Activated naive CD8-positive, alpha-beta T cell (primary cell): ENCODE measurements around the gene SIK1.
"Not testable (repeated sequence)": the region's sequence is repeated elsewhere in the genome, so short reads cannot be mapped to it uniquely, and the experiment has no call there.

Experiments
- H3K27ac Mint-ChIP-seq: one replicate; pipeline ENCODE4 v1.8.0; 2021; ENCODE audit warnings: mixed read lengths
- H3K27me3 Mint-ChIP-seq: one replicate; pipeline ENCODE4 v1.8.0; 2021; ENCODE audit warnings: mixed read lengths
- H3K36me3 Mint-ChIP-seq: one replicate; pipeline ENCODE4 v1.8.0; 2021; ENCODE audit warnings: mixed read lengths
- H3K4me1 Mint-ChIP-seq: one replicate; pipeline ENCODE4 v1.8.0; 2021; ENCODE audit warnings: low read depth, mixed read lengths
- H3K4me3 Mint-ChIP-seq: one replicate; pipeline ENCODE4 v1.8.0; 2021; ENCODE audit warnings: mild to moderate bottlenecking, mixed read lengths
- H3K9me3 Mint-ChIP-seq: one replicate; pipeline ENCODE4 v1.8.0; 2021; ENCODE audit warnings: low read depth, mixed read lengths

Gene SIK1

GRCh38 chr21:43380337-43380736 lies 46.6 kb downstream of the SIK1 start:
- H3K36me3 Mint-ChIP-seq, H3K9me3 Mint-ChIP-seq: not testable (repeated sequence)

DNA sequence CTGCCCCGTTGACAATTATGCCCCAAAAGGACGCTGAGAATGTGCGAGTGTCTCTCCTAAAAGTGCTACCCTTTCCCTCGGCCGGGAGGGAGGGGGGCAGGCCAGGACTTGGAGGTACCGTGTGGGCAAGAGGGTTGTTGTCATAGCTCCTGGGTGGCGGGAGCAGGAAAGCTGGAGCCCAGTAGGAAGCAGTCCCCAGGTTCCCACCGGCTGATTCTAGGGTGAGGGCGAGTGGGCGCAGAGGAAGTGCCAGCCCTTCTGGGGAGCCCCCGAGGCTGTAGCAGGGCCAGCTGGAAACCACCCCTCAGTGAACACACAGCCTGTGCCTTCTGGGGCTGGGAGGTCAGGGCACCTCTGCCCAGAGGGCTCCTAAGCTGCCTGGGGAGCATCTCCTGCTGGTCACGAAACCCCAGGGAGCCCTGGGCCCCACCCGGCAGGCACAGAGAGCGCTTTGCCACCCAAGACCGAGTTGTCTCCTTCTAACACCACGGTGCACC lies 47.3 kb downstream of the SIK1 start:
- H3K36me3 Mint-ChIP-seq, result not testable (repeated sequence)

More at GRCh38 chr21:43380337-43380736, 46.6 kb downstream of the SIK1 start:
- H3K4me1 Mint-ChIP-seq, H3K4me3 Mint-ChIP-seq, H3K27me3 Mint-ChIP-seq, H3K27ac Mint-ChIP-seq: not testable (repeated sequence)

GRCh38 chr21:43376478-43376882 lies 50.5 kb downstream of the SIK1 start:
- no peaks in the 10 kb centered on the region for H3K27me3 Mint-ChIP-seq
- no peaks in the 10 kb centered on the region for H3K9me3 Mint-ChIP-seq
- no peak overlapping the region for H3K27ac Mint-ChIP-seq
- no peaks in the 10 kb centered on the region for H3K4me1 Mint-ChIP-seq
- H3K36me3 Mint-ChIP-seq, result no peaks in the 10 kb centered on the region
- H3K4me3 Mint-ChIP-seq, result no peak overlapping the region

More for the DNA sequence above, 47.3 kb downstream of the SIK1 start:
- not testable (repeated sequence) for H3K9me3 Mint-ChIP-seq, H3K27me3 Mint-ChIP-seq, H3K4me1 Mint-ChIP-seq, H3K4me3 Mint-ChIP-seq, H3K27ac Mint-ChIP-seq

DNA sequence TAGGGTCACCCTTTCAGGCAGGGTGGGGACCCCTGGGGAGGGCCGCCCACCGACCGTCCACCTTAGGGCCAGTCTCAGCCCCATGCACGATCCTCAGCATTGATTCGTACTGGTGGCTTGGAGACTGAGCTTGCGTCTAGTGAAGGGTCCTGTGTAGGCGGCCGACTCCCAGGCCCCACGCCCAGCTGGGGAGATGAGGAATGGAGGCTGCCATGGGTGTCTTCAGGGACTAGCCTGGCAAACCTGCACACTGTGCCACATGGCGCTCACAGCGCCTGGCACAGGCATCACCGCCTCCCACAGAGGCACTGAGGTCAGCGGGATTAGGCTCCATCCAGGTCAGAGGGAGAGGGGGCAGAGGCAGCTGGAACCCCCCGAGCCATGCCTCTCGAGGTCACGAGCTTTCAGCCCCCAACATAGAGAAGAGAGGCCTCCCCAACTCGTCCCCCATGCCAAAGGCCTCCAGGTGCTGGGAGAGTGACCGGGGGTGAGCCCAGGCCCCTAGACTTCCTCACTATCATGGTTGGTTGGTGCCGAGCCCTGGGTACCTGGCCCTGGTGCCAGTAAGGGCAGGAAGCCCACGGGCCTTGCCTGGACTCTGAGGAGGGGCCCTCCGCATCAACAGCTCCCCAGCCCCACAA lies 51.0 kb downstream of the SIK1 start:
- Mint-ChIP-seq H3K27me3 (no peaks in the 10 kb centered on the region), H3K4me1 (no peaks in the 10 kb centered on the region), H3K9me3 (no peaks in the 10 kb centered on the region), H3K27ac (peak overlapping the region; percentile 41), H3K4me3 (no peak overlapping the region), H3K36me3 (no peaks in the 10 kb centered on the region)

DNA sequence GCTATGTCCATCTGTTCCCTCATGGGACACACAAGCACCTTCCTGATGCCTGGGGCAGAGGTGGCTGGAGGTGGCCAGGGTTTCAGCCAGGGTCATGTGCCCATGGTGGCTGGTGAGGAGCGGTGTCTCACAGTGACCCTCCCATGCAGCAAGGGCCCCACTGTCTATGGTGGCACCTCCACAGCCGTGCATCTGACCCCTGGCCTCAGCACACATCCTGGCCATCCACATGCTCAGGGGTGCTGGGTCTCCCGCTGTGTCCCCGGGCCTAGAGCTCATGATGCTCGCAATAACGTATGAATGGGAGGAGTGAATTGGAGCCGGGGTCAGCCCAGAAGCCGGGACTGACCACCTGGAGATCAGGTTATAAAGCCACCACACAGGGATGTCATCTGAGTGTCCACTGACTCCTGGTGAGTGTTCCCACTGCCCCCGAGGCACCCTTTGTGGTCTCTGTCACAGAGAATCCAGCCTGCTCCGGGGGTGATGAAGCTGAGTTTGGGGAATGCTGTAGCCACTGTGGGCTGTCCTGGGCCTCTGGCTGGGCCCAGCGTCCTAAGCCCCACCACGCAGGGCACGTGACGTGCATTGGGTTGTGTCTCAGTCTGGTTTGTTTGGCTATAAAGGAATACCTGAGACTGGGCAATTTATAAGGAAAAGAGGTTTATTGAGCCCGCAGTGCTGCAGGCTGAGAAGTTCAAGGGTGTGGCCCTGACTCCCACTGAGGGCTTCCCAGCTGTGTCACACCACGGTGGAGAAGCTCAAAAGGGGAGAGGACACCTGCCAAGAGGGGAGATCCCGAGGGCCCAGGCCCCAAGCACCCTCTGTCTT lies 51.7 kb downstream of the SIK1 start:
- Mint-ChIP-seq H3K27ac (no peak overlapping the region), H3K9me3 (no peaks in the 10 kb centered on the region), H3K36me3 (no peaks in the 10 kb centered on the region), H3K4me3 (no peak overlapping the region), H3K4me1 (no peaks in the 10 kb centered on the region), H3K27me3 (no peaks in the 10 kb centered on the region)

GRCh38 chr21:43374228-43374885 lies 52.6 kb downstream of the SIK1 start:
- no peaks in the 10 kb centered on the region for H3K4me1 Mint-ChIP-seq
- H3K9me3 Mint-ChIP-seq, result no peaks in the 10 kb centered on the region
- H3K4me3 Mint-ChIP-seq, result no peak overlapping the region
- H3K27me3 Mint-ChIP-seq, result no peaks in the 10 kb centered on the region
- H3K36me3 Mint-ChIP-seq, result no peaks in the 10 kb centered on the region
- no peak overlapping the region for H3K27ac Mint-ChIP-seq

DNA sequence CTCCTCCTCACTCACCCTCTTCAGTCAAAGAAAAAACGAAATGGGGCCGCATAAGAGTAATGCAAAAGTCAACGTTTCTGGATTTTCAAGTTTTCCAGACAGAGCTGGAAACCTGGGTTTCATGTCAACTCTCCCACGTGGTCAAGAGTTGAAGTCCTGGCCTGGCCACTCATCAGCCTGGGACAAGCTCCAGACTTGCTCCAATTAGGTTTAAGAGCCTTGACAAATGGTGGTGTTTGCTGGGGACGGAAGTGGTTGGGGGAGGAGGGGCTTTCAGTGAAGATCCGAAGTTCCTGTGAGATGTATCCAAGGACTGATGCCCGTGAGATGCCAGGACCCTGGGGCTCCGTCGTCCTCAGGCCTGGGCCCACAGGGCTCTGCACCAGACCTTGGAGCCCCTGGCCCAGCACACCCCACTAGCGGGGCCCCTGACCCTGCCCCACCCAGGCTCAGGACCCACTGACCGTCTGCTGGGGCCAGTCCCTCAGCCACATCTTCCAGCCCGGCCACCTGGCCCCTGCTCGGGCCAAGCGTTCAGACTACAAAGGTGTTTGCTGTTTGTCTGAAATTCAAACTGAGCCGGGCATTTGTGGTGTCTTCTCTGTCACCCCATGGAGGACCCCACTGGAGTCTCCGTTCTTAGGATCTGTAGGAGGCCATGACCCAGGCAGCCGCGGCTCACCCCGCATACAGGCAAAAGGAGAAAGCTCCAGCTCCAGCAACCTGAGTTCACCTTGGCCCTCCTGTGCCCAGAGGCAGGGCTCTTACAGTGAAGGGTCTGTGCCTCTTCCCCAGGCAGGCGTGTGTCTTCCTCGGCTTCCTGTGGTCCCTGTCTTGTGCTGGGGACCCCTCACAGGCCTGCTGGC lies 53.3 kb downstream of the SIK1 start:
- Mint-ChIP-seq H3K36me3 (no peaks in the 10 kb centered on the region), H3K27ac (no peak overlapping the region), H3K9me3 (no peaks in the 10 kb centered on the region), H3K4me3 (no peak overlapping the region), H3K27me3 (no peaks in the 10 kb centered on the region), H3K4me1 (no peaks in the 10 kb centered on the region)

GRCh38 chr21:43372663-43373361 lies 54.1 kb downstream of the SIK1 start:
- H3K27ac Mint-ChIP-seq, result no peak overlapping the region
- H3K9me3 Mint-ChIP-seq, result no peaks in the 10 kb centered on the region
- no peaks in the 10 kb centered on the region for H3K4me1 Mint-ChIP-seq
- no peaks in the 10 kb centered on the region for H3K36me3 Mint-ChIP-seq
- H3K4me3 Mint-ChIP-seq, result no peak overlapping the region
- H3K27me3 Mint-ChIP-seq, result no peaks in the 10 kb centered on the region

DNA sequence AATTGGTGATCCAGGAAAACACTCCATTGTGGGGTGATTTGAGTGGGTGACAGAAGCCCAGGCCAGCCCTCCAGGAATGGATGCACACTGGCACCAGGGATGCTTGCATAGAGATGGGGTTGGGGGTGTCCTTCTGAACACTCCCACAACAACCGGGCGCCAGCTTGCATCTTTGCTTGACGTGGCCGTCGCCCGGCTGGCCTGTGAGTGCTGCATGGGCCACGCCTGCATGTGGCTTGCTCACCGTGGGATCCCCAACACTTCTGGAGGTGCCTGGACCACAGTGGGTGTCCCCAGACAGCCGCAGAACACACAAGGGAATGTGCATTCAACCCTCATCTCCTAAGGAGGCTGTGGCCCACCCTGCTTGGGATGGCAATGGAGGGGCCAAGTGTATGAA lies 55.1 kb downstream of the SIK1 start:
- no peaks in the 10 kb centered on the region for H3K4me1 Mint-ChIP-seq
- H3K27me3 Mint-ChIP-seq, result no peaks in the 10 kb centered on the region
- no peaks in the 10 kb centered on the region for H3K9me3 Mint-ChIP-seq
- no peak overlapping the region for H3K27ac Mint-ChIP-seq
- H3K36me3 Mint-ChIP-seq, result no peaks in the 10 kb centered on the region
- H3K4me3 Mint-ChIP-seq, result no peak overlapping the region

- Mint-ChIP-seq H3K9me3 (no peaks in the 10 kb centered on the region), H3K4me1 (no peaks in the 10 kb centered on the region), H3K27ac (no peak overlapping the region), H3K4me3 (no peak overlapping the region), H3K36me3 (no peaks in the 10 kb centered on the region), H3K27me3 (no peaks in the 10 kb centered on the region)
Observed at GRCh38 chr21:43370888-43371570, 55.9 kb downstream of the SIK1 start.

- Mint-ChIP-seq H3K36me3 (no peaks in the 10 kb centered on the region), H3K9me3 (no peaks in the 10 kb centered on the region), H3K27me3 (no peaks in the 10 kb centered on the region), H3K27ac (no peak overlapping the region), H3K4me3 (no peak overlapping the region), H3K4me1 (no peaks in the 10 kb centered on the region)
Observed at GRCh38 chr21:43370091-43370658, 56.8 kb downstream of the SIK1 start.

DNA sequence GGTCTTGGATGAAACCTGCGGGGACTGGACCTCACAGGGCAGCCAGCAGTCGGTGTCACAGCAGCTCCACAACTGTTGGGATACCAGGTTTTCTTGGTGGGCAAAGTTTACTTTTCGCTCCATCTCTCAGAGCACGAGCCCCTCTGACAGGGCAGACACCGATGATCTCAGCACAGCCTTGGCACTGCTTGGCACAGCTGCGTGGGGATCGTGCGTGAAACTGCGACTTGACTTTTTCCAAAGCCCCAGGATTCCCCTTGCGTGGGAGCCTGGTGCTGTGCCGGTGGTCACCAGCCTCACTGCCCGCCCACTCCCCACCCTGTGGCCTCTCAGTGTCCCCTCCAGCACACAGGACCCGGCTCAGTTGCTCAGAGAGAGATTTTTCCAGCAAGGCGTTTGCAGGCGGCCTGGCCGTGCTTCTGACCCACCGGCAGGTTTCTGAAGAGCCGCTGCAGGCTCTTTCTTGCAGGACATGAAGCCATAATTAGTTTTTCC lies 57.3 kb downstream of the SIK1 start:
- H3K4me3 Mint-ChIP-seq, result no peak overlapping the region
- no peaks in the 10 kb centered on the region for H3K4me1 Mint-ChIP-seq
- no peaks in the 10 kb centered on the region for H3K36me3 Mint-ChIP-seq
- no peak overlapping the region for H3K27ac Mint-ChIP-seq
- no peaks in the 10 kb centered on the region for H3K9me3 Mint-ChIP-seq
- no peaks in the 10 kb centered on the region for H3K27me3 Mint-ChIP-seq

- no peaks in the 10 kb centered on the region for H3K36me3 Mint-ChIP-seq
- no peaks in the 10 kb centered on the region for H3K4me1 Mint-ChIP-seq
- H3K27me3 Mint-ChIP-seq, result no peaks in the 10 kb centered on the region
- H3K4me3 Mint-ChIP-seq, result no peak overlapping the region
- no peaks in the 10 kb centered on the region for H3K9me3 Mint-ChIP-seq
- H3K27ac Mint-ChIP-seq, result no peak overlapping the region
Observed at GRCh38 chr21:43369124-43369523, 57.8 kb downstream of the SIK1 start.
